Bone marrow (tissue), 2 donors: ENCODE measurements around the gene HACD3.
"Not testable (repeated sequence)": the region's sequence is repeated elsewhere in the genome, so short reads cannot be mapped to it uniquely, and the experiment has no call there.

Source experiments
- DNase-seq, 2 donors: peaks; one replicate each; lab custom pipeline; 2025; lab: John Stamatoyannopoulos, UW

Gene HACD3

DNA sequence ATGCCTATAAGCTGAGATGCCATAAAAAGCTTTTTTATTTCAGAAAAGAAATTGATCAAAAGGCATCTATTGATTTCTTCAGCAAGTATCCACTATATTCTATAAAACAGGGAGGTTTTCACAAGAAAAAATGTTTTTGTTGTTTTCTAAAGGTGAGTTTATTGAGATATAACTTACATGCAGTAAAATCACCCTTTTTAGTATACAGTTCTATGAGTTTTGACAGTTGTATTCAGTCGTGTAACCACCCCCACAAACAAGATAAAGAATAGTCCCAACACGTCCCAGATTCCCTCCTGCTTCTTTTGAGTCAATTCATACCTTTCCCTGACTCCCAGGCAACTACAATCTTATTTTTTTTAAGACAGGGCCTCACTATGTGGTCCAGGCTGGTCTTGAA is 72.9 kb downstream of the HACD3 start:
- no peak for DNase-seq

DNA sequence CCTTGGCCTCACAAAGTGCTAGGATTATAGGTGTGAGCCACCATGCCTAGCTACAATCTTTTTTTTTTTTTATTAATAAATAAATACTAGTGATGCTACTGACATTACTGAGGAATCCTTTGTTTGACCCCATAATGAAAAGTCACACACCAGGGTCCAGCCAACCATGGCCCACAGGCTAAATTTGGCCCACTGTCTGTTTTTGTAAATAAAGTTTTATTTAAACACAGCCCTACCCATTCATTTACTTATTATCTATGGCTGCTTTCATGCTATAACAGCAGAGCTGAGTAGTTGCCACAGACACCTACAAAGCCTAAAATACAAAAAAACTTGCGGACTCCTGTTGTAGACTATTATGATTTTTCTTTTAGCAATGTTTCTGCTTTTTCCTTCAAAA is 73.3 kb downstream of the HACD3 start:
- DNase-seq: no peak

DNA sequence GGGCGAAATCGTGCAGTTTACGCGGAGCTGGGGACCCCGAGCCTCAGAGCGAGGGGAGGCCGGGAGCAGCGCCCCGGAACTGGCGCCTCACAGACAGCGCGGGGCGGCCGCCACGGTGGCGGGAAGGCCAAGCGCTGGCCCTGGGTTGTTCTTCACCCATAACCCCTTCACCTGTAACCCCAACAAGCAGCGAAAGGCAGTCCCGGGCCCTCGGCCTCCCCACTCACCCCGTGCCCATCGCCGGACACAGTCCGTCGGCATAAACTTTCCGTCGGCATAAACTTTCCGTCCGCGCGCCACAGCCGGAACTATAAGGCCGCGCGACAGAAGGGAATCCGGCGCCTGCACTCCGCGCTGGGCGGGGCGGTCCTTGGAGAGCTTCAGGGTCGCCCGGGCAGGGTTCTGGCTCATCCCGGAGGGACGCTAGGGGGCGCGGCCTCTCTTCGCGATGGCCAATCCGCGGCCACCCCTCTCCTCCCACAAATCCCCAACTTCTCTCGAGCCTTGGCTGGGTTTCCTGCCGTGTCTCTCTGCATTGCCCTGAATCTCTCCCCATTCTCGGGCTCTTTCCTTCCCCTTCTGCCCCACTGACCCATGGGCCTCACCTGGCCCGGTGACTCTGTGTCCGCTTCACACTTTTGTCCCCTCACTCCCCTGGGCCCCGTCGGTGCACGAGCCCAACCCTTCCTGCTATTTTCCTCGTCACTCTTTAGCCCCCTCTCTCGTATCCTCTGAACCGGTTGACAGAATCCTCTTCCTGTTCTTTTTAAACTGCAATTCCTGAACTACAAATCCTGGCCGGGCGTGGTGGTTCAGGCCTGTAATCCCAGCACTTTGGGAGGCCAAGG is 80.8 kb downstream of the HACD3 start, which contains the start of gene INTS14:
Gene INTS14, minus strand, starts transcription at position 261 of the 848 bp plus-strand sequence. CDS start 3,751 bp downstream, outside the sequence.
- peak; percentile 82 to 88 for DNase-seq

DNA sequence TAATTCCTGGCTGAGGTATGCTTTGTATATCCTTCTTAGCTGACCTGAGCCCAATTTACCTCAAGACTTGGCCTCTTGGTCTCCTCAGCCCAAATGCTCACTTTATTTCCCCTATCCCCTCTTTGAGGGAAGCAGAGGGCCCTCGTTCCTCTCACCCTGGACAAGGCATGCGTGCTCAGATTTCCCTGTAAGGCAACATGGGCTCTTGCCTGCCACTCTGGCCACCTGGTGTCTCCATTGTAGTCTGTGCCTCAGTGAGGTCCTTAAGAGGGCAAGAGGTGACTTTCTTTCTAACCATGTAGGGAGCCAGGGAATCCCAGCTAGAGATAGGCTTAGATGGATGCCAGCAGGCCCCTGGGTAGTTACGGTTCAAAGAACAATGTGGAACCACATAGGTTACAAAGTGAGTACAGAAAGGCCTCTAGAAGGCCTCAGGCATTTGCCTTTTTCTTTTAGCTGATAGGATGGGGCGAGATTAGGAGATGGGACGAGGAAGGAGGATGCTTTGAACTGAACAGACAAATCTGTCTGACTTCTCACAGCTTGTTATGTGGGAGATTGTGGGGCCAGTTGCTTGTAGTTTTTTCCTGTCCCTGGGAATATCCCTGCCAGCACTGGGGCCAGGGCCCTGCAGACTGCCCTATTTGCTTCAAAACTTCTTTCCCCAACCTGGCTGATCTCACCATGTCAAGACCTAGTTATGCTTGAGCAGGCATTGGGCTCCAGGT is 81.8 kb downstream of the HACD3 start:
- DNase-seq: no peak

DNA sequence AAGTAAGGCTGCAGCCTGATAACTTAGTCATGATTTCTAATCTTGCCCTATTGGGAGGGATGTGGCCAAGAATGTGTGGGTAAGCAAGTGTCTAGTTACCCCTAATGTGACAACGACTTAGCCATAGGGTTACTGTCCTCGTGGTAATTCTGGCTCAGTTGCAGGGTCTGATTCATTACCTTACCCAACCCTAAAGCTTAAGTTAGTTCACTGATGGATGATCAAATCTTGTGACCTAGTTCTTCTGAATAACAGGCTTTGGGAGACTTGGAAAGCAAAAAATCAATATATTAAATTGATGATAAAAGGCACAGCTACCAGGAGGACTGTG is 82.3 kb downstream of the HACD3 start:
- no peak for DNase-seq

DNA sequence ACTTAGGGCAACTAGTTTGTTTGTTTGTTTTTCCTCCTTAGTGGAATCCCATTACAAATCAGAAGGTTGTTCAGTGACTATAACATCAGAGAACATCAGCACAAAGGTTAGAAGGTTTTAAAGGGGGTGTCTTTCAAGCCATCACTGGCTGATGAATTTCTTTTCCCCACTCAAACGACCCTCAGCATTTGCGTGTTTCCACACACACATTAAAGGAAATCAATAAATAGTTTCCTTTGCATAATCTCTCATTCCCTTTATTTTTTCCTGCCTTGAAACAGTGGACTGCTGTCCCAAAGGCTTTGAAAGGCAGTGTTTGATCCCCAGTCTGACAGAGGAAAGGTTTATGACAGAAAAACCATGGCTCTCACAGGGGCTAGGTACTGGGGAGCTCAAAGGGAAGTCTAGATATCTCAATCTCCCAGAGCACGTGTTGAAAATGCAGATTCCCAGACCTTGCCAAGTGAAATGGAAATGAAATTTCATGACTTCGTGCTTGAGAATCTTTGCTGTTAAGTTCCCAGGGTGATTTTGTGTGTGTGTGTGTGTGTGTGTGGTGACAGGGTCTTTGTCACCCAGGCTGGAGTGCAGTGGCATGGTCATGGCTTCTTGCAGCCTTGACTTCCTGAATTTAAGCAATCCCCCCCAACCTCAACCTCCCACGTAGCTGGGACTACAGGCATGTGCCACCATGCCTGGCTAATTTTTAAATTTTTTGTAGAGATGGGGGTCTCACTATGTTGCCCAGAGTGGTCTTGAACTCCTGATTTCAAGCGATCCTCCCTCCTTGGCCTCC is 82.9 kb downstream of the HACD3 start:
- DNase-seq: no peak

DNA sequence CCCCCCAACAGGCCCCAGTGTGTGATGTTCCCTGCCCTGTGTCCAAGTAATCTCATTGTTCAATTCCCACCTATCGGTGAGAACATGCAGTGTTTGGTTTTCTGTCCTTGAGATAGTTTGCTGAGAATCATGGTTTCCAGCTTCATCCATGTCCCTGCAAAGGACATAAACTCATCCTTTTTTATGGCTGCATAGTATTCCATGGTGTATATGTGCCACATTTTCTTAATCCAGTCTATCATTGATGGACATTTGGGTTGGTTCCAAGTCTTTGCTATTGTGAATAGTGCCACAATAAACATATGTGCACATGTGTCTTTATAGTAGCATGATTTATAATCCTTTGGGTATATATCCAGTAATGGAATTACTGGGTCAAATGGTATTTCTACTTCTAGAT is 85.6 kb downstream of the HACD3 start:
- DNase-seq: not testable (repeated sequence)

DNA sequence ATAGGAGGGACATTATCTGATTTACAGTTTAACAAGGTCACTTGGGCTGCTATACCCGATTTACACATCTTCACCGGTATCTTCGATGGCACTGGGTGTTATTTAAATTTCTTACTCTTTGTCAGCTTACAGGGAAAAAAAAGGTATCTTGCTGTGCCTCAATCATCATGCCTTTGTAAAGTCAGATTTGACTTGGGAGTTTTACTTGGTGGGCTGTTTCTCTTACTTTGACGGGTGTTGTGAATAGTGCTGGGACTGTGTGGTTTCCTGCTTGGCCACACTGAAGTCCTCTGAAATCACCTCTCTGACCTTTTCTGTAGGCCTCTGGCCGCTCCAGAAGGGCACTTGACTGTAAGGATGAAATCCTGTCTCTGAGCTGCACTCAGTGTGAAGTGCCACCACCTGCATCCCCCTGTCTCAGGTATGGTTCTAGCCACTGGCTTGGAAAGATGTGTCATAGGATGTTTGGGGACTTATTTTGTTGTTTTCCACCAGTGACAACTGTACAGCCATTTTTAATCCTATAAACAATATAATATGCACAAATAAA is 88.4 kb downstream of the HACD3 start:
- DNase-seq: no peak

DNA sequence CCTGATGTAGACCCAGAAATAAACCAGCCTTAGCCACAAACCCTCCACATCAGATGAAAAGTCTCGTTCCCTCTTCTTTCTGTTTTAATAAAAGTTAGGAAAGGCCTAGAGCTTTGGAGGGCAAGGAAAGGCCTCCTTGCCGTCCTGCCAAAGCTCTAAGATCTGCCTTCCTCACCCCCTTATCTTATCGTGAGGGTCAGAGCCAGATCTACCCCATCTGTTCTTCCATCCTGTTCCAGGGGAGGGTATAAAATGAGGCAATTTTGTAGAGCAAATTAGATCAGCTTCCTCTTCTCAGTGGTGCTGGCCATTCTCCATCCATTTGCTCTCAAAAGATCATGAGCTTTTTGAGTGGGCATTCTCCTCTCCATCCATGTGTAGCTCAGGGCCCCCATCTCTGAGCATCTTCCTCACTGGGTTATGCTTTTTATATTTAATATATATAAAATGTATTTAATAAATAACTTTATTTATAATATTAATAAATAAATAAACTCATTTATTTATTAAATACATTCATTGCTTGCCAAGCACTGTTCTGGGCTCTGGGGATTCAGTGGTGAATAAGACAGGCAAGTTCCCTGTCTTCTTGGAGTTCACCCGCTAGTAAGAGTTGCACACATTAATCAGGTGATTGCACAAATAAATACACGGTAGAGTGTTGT is 89.5 kb downstream of the HACD3 start:
- DNase-seq: no peak

DNA sequence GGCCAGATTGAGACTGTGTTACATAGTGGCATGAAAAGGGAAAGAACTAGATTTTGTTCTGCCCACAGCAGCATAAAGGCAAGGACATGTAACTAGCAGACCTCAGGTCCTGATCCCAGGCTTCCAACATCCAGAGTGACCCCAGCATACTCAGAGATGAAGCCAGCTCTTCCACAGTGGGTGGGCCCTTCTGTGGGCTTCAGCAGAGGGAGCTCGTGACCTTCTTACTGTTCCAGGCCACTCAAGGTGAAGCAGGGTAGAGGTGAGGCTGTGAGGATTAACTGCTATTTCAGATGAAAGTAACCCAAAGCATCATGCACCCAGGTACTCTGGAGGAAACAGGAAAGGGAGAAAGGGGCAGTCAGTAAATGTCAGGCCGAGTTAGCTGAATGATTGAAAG is 90.6 kb downstream of the HACD3 start:
- DNase-seq: no peak

DNA sequence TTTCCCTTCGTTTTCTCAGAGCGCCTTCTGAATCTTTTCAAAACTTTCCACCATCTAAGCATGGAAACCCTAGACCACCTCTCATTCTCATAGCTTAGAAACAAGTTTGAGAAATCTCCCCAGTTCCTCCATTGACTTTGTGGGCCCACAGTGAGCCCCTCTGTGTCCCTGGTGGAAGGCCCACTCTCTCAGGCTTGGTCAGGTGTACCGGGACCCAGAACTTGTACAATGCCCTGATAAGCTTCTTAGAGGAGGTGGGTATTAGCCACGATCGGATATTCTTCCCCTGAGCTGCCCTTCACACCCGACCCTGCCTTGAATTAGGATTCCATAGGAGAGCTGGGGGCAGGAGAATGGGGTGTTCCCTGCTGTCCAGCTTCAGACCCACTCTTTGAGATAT is 91.4 kb downstream of the HACD3 start, which contains the start of gene SLC24A1:
Gene SLC24A1, plus strand, starts transcription at position 301 of the 400 bp plus-strand sequence. CDS start 2,143 bp downstream, outside the sequence.
- DNase-seq: no peak

DNA sequence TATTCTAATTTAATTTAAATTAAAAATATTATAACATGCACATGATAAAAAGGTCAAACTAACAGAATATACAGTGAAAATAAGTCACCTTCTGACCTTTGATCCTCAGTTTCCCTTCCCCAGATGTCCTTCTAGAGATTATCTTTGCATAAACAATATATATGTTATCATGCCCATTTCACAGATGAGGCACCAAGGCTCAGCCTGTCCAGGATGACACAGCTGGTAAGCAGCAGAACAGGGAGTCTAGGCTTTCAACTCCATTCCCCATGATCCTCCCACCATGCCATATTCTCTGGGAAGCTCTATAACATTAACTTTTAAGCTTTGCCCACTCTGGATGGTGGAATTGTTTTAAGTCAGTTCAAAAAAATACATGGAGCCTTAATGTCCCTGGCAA is 92.8 kb downstream of the HACD3 start:
- no peak for DNase-seq

DNA sequence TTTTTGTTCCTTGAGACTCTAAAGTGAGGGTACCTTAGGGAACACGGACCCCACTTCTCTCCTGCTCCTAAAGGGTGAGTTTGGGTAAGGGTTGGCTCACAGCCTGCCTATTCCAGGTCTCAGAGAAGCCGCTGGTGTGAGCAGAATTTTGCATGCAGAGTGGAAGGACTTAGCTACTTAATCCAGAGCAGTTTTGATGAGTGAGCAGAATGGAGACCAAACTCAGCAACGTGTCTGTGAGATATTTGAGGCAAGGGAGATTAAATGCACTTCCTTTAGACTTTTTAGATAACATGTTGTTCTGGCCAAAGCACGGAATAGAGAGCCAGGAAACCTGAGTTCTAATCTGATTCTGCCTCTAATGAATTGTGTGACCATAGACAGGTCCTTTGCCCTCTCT is 96.6 kb downstream of the HACD3 start:
- DNase-seq: no peak
